ENCODE results near the gene JPT2.

DNA sequence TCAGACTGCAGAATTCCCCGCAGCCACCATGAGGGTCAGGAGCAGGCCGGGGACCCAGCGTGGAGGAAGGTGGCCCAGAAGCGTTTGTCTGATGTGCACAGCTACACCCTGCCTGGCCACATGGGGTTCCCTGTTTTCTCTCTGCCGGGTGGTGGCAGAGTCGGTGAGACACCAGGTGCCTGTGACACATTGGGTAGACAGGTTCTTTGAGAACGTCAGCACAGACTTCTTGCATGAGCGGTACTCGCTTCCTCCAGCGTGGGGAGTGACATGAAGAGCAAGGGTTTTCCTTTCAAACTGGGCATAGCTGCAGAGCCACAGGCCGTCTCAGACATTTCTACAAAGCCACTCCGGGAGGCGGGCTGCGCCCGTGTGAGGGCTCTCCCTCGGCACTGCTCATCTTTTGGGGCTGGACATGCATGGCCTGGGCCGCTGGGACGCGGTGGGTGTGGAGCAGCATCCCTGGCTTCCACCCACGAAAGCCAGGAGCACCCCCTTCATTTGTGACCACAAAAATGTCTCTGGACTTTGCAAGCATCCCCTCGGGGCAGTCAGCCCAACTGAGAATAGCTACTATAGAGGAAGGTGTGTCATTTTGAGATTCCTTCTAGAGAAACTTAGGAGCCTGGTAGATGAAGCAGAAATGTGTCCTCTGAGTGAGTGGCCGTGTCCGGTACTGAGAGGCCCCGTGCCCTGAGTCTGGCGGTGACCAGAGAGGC, 67.3 kb downstream of the JPT2 start:
- no peak for TF ChIP-seq CTCF (IDR thresholded peaks at IDR 0.05)
- no peak for TF ChIP-seq POLR2A (IDR thresholded peaks at IDR 0.05)

All from heart left ventricle (tissue), 13 donors.